HEK293T (cell line): ENCODE data around the gene SORT1.

Experiments used
- CTCF ChIA-PET: fragments of 350-600 bp; formaldehyde crosslinking; extraction: SDS; loops from one replicate; lab custom pipeline; 2021; ENCODE audit warnings: antibody characterized with exemption, inconsistent platforms; lab: Yijun Ruan, JAX
- POLR2A ChIA-PET: fragments of 350-600 bp; formaldehyde crosslinking; extraction: SDS; loops from one replicate; lab custom pipeline; 2020; ENCODE audit warnings: antibody characterized with exemption, inconsistent platforms; lab: Yijun Ruan, JAX
- DNase-seq: peaks from one replicate; pipeline ENCODE4 v3.0.0; 2012; ENCODE audit warnings: mixed read lengths; ENCODE audit errors: extremely low spot score
- ARNT ChIP-seq: fragments of 450-650 bp; IDR thresholded peaks from 2 replicates; pipeline ENCODE4 v1.6.1; 2017; ENCODE audit warnings: mild to moderate bottlenecking
- BHLHE40 ChIP-seq: fragments of 450-650 bp; IDR thresholded peaks from 2 replicates; pipeline ENCODE4 v1.6.1; 2016; ENCODE audit warnings: mild to moderate bottlenecking, moderate library complexity, borderline replicate concordance
- CTBP1 ChIP-seq: fragments of 450-650 bp; IDR thresholded peaks from 2 replicates; pipeline ENCODE4 v1.6.1; 2016; ENCODE audit warnings: borderline replicate concordance
- ELF4 ChIP-seq: fragments of 450-650 bp; IDR thresholded peaks from 2 replicates; pipeline ENCODE4 v1.6.1; 2017; ENCODE audit warnings: antibody characterized with exemption
- FOXA1 ChIP-seq: fragments of 450-650 bp; IDR thresholded peaks from 2 replicates; pipeline ENCODE4 v1.6.1; 2016; ENCODE audit warnings: mild to moderate bottlenecking
- FOXK2 ChIP-seq: fragments of 450-650 bp; IDR thresholded peaks from 2 replicates; pipeline ENCODE4 v1.6.1; 2016; ENCODE audit warnings: mild to moderate bottlenecking
- FOXM1 ChIP-seq: fragments of 450-650 bp; IDR thresholded peaks from 2 replicates; pipeline ENCODE4 v1.6.1; 2017; ENCODE audit warnings: mild to moderate bottlenecking, borderline replicate concordance
- HDGF ChIP-seq: fragments of 450-650 bp; IDR thresholded peaks from 2 replicates; pipeline ENCODE4 v1.6.1; 2017; ENCODE audit warnings: antibody characterized with exemption, borderline replicate concordance
- L3MBTL2 ChIP-seq: fragments of 450-650 bp; conservative IDR thresholded peaks from 2 replicates; pipeline ENCODE4 v1.6.1; 2016; ENCODE audit warnings: mild to moderate bottlenecking
- LEF1 ChIP-seq: fragments of 450-650 bp; IDR thresholded peaks from 2 replicates; pipeline ENCODE4 v1.6.1; 2017; ENCODE audit warnings: mild to moderate bottlenecking, borderline replicate concordance
- NFRKB ChIP-seq: fragments of 450-650 bp; IDR thresholded peaks from 2 replicates; pipeline ENCODE4 v1.6.1; 2016; ENCODE audit warnings: mild to moderate bottlenecking, moderate library complexity
- PKNOX1 ChIP-seq: fragments of 450-650 bp; IDR thresholded peaks from 2 replicates; pipeline ENCODE4 v1.6.1; 2016
- SP1 ChIP-seq: fragments of 450-650 bp; IDR thresholded peaks from 2 replicates; pipeline ENCODE4 v1.6.1; 2017
- SUZ12 ChIP-seq: fragments of 450-650 bp; IDR thresholded peaks from 2 replicates; pipeline ENCODE4 v1.6.1; 2016; ENCODE audit warnings: mild to moderate bottlenecking
- TARDBP ChIP-seq: fragments of 450-650 bp; IDR thresholded peaks from 2 replicates; pipeline ENCODE4 v1.6.1; 2016
- ZNF384 ChIP-seq: fragments of 450-650 bp; IDR thresholded peaks from 2 replicates; pipeline ENCODE4 v1.6.1; 2016

SORT1 gene

GRCh38 chr1:109341944-109342930 lies 55.5 kb downstream of the SORT1 start:
- CTCF ChIA-PET: interaction anchor here (0.7 kb wide), 1 partner anchor 152 kb away, joined by 4 read pairs; no protein-coding TSS in a partner anchor

GRCh38 chr1:109338608-109339007 lies 59.1 kb downstream of the SORT1 start:
- CTCF ChIA-PET: no interaction called here
- POLR2A ChIA-PET: no interaction called here

More at GRCh38 chr1:109341944-109342930, 55.5 kb downstream of the SORT1 start:
- TF ChIP-seq L3MBTL2 (no peak), SUZ12 (no peak), LEF1 (no peak), BHLHE40 (no peak), PKNOX1 (no peak), FOXK2 (no peak), TARDBP (no peak), ZNF384 (no peak), NFRKB (no peak), FOXM1 (no peak), ARNT (no peak), FOXA1 (no peak), SP1 (no peak), ELF4 (no peak), CTBP1 (no peak), HDGF (no peak)
- no peak for DNase-seq
- POLR2A ChIA-PET: interaction anchor here (0.6 kb wide), 1 partner anchor 26 kb away, joined by 3 read pairs; no protein-coding TSS in a partner anchor

GRCh38 chr1:109338091-109338490 lies 59.6 kb downstream of the SORT1 start:
- CTCF ChIA-PET: no interaction called here
- TF ChIP-seq ELF4 (no peak), SP1 (no peak), SUZ12 (no peak), HDGF (no peak)
- DNase-seq: no peak
- POLR2A ChIA-PET: no interaction called here

More at GRCh38 chr1:109338608-109339007, 59.1 kb downstream of the SORT1 start:
- TF ChIP-seq FOXA1: no peak
- no peak for DNase-seq

- TF ChIP-seq BHLHE40 (no peak), ZNF384 (no peak)
- POLR2A ChIA-PET: no interaction called here
- CTCF ChIA-PET: no interaction called here
- DNase-seq: no peak
Observed at GRCh38 chr1:109335091-109335490, 62.6 kb downstream of the SORT1 start.

- TF ChIP-seq CTBP1 (no peak), LEF1 (no peak), TARDBP (no peak), L3MBTL2 (no peak), BHLHE40 (no peak), ELF4 (no peak), ARNT (no peak), FOXM1 (no peak), FOXA1 (no peak), PKNOX1 (no peak), ZNF384 (no peak)
- POLR2A ChIA-PET: no interaction called here
- no peak for DNase-seq
- CTCF ChIA-PET: no interaction called here
Observed at GRCh38 chr1:109331113-109331512, 66.6 kb downstream of the SORT1 start.

- no peak for DNase-seq
- TF ChIP-seq NFRKB: no peak
- TF ChIP-seq L3MBTL2: no peak
- no peak for TF ChIP-seq FOXM1
- no peak for TF ChIP-seq PKNOX1
- no peak for TF ChIP-seq SUZ12
- no peak for TF ChIP-seq BHLHE40
- TF ChIP-seq FOXA1: no peak
- no peak for TF ChIP-seq LEF1
- no peak for TF ChIP-seq ZNF384
- POLR2A ChIA-PET: no interaction called here
- CTCF ChIA-PET: no interaction called here
Observed at GRCh38 chr1:109327285-109327684, 70.4 kb downstream of the SORT1 start.

GRCh38 chr1:109322974-109323373 lies 74.7 kb downstream of the SORT1 start:
- no peak for DNase-seq
- ChIA-PET POLR2A (no interaction called here), CTCF (no interaction called here)
- no peak for TF ChIP-seq ELF4
- no peak for TF ChIP-seq BHLHE40
- TF ChIP-seq TARDBP: no peak
- no peak for TF ChIP-seq FOXA1
